Activated T-helper 1 cell treated with Interleukin-2 at 50 U/mL for 16 hours (primary cell): ENCODE results near the gene XBP1.
"Not testable (repeated sequence)": the region's sequence is repeated elsewhere in the genome, so short reads cannot be mapped to it uniquely, and the experiment has no call there.

ENCODE experiments used
- DNase-seq: peaks from one replicate; pipeline ENCODE4 v3.0.0-alpha.2; 2020; ENCODE audit warnings: low read depth

XBP1 gene

DNA sequence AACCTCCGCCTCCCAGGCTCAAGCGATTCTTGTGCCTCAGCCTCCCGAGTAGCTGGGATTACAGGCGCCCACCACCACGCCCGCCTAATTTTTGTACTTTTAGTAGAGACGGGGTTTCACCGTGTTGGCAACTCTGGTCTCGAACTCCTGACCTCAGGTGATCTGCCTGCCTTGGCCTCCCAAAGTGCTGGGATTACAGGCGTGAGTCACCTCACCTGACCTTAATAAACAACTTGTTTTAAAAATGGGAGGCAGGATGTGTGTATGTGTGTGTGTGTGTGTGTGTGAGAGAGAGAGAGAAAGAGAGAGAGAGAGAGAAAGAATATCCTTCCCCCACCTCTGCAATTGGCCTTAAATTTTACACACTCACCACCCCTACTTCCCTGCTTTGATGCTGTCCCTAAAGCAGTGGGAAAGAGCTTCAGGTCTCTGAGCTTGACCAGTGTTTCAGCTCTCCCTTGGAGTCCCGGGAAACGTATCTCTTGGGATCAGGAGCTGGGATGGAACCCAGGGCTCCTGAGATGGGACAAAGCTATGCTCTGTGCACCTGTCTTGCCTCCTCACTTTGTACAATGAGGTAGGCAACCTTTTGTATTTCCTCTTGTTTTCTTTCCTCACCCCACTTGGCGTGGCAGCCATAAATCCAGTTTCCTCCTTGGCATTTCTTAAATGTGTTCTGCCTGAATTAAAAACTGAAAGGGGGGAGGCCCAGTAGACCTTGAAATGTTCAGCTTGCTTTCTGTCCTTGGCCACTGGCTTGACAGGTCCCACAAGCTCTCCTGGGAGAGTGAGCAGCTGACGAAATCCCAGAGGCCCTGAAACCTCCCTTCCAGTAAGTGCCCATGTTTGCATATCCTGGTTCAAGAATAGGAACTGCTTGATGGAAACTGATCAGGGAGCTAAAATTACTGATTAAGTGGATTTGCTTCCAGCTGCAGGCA lies 17.8 kb upstream of the XBP1 start:
- no peak for DNase-seq

DNA sequence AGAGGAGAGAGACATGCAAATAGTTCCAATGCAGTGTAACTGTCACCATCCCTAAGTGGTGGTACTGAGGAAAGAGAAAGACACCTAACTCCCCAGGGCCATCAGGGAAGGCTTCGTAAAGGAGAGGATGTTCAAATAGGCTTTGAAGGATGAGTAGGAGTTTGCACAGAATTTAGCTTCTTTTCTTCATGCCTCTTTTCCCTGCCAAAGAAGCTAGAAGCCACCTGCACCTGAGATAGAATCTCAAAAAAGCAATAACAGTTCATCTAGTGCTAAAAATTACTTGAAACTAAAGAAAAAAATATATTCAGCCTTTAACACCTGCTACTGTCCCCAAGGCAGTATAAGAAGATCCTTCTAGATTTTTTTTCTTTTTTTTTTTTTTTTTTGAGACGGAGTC lies 16.7 kb upstream of the XBP1 start:
- DNase-seq, result no peak

DNA sequence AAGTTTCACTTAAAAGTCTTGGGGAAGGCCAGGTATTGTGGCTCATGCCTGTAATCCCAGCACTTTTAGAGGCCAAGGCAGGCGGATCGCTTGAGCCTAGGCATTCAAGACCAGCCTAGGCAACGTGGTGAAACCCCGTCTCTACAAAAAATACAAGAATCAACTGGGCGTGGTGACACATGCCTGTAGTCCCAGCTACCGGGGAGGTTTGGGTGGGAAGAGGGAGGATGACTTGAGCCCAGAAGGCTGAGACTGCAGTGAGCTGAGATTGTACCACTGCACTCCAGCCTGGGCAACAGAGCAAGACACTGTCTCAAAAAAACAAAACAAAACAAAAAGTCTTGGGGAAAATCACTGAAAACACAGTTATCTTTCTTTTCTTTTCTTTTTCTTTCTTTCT lies 15.4 kb upstream of the XBP1 start:
- DNase-seq, result no peak

DNA sequence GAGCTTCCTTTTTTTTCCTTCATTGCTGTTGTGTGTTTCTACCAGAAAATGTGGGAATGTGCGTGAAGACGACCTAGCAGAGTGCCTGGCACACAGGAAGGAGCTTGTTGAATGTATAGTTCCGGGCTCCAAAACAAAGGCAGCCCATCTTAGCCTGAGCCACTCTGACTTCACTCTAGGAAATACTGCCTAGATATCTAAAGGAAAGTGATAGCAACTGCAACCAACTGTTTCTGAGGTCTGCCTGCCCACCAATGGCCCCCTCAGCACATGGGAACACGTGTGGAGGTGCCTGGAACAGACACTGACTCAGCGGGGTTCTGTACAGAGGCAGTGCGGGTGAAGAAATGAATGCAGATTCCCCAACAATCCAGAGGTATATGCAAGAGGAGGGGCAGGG lies 14.7 kb upstream of the XBP1 start:
- no peak for DNase-seq

DNA sequence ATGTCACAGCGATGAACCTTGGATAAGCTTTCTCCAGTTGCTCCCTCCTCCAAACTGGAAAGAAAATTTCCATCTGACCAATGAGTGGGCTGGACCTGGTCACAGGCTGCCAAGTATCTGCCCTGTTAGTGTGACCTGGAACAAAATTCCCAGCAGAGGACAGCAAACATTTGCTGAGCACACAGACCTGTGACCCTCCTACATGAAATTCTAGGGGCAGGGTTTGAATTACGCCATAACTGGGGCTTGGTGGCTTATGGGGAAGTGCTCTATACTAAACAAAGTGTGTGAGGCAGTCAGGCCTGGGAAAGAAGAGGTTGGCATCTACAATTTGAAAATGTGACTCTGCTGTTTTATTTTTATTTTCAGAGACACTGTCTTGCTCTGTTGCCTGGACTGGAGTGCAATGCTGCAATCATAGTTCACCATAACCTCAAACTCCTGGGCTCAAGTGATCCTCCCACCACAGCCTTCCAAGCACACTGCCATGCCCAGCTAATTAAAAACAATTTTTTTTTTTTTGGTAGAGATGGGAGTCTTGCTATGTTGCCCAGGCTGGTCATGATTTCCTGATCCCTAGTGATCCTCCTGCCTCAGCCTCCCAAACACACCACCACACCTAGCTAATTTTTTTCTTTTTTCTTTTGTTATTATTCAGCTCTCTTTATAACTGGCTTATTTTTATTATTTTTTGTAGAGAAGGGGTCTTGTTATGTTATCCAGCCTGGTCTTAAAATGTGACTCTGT lies 13.6 kb upstream of the XBP1 start:
- DNase-seq, result no peak

DNA sequence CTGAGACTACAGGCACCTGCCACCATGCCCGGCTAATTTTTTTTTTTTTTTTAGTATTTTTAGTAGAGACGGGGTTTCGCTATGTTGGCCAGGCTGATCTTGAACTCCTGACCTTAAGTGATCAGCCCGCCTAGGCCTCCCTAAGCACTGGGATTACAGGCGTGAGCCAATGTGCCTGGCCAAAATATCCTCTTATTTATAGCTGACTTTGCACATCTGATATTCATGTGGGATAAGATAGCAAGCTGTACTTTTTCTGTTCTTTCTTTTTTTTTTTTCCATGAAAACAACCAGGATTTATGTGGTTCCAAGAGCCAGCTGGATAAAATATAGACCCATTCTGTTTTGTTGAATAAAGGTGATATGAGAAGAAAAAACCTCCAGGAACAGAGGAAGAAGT lies 12.1 kb upstream of the XBP1 start:
- no peak for DNase-seq

DNA sequence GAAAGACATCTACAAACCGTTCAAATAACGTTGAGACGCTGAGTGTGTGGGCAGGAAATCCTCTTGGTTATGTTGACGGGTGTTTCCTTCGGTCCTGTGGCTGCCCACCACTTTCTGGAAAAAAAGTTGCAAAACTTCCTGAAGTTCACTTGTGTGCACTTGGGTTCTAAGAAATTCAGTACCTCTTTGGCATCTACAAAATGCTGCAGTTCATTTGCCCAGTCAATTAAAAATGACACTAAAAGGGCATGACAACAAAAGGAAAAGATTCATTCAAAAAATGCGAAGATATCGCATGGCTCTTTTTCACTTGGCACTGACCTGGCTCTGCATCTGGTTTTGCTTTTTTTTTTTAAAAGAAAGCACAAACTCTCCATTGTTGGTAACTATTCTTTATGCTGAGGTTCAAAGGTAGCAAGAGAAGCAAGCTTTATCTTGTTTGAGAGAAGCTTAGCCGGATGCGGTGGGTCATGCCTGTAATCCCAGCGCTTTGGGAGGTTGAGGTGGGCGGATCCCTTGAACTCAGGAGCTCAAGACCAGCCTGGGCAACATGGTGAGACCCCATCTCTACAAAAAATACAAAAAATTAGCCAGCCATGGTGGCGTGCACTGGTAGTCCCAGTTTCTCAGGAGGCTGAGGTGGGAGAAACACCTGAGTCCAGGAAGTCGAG lies 10.6 kb upstream of the XBP1 start:
- DNase-seq, result peak; percentile 22

DNA sequence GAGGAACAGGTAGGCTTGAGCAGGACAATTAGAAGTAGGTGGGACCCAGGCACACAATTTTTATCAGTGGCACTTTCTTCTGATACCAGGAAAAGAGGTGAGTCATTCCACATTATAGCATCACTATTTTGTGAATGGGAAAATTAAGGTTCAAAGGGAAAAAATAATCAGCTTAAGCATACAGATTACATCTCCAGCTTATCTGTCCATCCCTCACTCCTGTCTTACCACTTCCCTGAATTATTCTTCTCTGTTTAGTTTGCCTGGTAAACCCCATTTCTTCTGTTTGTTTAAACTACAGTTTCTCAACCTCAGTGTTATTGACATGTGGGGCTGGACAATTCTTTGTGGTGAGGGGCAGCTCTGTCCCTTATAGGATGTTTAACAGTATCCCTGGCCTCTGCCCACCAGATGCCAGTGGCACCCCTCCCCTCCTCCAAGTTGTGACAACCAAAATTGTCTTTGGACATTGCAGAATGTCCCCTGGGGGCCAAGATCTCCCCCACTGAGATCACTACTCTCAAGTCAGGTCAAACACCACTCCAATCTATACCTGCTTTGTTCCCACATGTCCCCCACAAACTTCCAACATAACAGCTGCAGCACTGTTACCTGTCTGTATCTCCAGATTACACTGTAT lies 8.5 kb upstream of the XBP1 start:
- DNase-seq, result no peak

DNA sequence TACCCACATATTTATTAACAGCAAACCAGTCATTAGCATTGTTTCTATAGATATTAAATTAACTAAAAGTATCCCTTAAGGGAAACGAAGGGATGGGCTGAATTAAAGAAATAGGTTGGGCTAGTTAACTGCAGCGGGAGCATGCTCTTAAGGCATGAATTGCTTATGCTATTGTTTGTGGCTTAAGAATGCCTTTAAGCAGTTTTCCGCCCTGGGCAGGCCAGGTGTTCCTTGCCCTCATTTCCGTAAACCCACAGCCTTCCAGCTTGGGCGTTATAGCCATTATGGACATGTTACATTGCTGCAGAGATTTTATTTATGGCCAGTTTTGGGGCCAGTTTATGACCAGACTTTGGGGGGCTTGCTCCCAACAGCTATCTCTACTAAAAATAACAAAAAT lies 5.1 kb upstream of the XBP1 start:
- DNase-seq, result not testable (repeated sequence)

DNA sequence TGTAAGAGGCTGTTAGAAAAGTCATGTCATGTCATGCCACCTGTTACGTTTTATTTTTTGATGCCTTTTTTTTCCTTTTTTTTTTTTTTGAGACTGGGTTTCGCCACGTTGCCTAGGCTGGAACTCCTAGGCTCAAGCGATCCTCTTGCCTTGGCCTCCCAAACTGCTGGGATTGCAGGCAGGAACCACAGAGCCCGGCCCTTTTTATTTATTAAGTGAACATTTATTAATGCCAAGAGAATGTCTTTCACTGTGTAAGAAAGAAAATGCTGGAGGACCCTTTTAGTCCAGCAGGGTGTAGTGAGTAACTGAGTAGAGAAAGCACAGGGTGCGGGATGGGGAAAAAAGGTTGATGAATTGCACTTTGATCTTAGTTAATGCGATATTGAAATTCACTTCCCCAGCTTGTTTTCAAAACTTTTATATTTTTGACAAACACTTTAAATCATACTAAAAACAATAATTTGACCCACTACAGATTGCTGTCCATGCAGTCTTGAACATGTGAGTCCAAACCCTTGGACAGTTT lies 2.3 kb upstream of the XBP1 start:
- no peak for DNase-seq

DNA sequence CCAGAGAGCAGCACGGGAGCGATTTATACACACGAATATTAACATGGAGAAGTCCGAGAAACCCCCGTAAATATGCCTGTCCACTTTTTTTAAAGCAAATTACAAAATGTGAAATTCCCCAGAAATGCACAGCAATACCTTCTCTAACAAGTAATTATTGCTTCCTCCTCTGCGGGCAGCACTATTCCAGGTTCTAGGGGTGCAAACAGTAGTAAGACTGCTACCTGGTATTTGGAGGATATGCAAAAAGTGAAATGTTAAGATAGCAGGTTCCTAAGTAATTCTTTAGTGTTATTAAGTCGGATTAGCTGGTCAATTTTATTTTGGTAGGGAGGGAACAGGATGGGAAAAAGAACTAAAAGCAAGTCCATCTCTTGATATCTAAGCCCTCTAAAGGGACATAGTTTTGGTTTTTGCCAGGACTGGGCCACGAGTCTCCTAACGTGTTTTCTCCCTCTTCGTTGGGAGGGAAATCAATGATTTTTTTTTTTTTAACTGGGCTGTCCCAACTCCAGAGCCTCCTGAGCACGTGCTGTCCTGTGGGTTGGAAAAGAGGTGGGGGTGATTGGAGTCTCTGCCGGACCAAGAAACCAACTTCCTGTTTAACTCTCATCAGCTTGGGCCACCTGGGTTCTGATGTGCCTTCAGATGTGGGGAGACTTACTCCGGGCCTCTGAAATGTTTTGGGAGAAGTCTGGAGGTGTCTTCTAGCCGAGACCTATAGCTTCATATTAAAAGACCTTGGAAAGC lies 1.7 kb upstream of the XBP1 start:
- DNase-seq, result no peak

DNA sequence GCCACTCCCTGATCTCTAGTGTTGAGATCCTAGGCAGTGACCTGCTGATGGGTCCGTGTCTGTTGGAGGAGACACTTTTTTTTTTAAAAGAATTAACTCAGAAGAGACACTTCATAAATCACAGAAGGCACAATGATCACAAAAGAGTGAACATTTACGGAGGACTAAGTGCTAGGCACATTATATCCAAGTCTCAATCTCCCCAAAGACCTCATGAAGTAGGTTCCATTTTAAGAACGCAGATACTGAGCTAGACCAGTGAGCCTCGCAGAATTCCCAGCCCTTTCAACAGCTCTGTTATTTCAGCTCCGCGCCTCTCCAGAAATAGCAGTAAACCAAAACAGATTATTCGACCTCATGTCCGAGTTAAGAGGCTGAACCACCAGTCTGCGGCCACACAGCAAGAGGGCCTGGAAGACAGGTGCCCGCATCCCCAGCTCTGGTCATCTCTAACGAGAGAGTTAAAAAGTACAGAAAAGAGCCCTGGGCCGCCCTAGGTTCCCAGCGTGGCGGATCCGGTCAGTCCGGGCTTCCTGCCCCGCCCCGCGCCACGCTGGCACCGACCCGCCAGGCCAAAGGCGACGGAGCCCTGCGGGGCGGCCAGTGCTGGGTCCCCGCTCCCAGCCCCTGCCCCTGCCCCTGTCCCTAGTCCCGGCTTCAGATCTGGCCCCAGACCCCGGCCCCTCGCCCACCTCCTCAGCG lies 612 bp downstream of the XBP1 start:
- peak; percentile 14 for DNase-seq

DNA sequence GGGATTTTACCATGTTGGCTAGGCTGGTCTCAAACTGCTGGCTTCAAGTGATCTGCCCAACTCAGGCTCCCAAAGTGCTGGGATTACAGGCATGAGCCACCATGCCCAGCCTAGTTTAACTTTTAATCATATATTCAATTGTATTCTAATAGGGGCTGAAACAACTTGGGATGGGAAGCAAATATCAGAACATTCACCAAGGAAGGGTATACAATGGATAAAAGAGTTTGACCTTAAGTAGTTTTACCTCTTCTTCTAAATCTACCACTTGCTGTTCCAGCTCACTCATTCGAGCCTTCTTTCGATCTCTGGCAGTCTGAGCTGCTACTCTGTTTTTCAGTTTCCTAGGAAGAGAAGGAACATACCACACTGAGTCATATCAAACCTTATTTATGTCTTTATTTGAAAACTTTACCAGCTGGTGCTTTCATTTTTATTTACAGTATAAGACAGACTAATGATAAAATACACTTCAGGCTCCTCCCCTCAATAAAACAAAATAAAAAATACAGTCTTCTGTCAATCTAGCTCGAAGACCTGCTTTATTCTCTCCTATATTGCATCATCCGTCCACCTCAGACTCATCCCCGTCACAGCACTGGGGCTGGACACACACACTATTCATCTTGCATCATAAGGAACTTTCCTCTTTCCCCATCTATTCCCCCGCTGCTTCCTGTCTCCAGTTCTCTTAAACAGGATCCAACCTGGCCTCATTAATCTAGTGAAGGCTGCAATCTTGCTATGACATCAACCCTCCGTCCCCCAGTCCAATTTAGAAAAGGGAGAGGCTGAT lies 1.4 kb downstream of the XBP1 start:
- no peak for DNase-seq

DNA sequence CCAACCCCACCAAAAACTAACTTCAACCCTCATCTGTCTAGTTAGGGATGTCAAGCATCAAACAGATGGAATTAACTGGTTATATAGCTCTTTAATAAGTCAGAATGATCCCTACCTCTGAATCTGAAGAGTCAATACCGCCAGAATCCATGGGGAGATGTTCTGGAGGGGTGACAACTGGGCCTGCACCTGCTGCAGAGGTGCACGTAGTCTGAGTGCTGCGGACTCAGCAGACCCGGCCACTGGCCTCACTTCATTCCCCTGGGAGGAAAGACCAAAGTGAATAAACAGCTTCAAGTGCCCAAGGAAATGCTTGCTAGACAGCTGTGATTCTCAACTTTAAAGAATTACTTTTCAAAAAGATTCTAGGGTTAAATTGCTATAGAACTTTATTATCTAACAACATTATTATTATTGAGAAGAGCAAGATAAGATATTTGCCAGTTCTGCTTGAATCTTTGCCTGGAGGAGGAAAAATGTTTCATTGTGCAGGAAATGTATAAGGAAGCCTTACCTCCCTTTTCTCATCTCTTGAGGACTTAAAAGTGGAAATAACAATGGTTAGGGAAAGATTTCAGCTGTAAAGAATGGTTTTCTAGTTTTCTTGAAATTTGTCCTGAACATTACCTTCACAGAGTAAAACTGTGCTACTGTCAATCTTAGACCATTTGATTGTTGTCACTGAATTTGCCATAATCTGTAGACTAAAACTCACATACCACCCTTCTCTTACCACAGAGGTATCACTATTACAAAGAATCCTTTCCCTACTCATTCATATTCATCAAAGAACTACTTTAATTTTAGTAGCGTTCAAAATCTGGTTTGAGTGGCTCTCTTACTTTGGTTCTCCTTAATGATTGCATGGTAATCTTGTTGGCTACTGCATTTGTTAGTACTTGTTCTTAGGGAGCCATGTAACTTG lies 4.2 kb downstream of the XBP1 start:
- no peak for DNase-seq

DNA sequence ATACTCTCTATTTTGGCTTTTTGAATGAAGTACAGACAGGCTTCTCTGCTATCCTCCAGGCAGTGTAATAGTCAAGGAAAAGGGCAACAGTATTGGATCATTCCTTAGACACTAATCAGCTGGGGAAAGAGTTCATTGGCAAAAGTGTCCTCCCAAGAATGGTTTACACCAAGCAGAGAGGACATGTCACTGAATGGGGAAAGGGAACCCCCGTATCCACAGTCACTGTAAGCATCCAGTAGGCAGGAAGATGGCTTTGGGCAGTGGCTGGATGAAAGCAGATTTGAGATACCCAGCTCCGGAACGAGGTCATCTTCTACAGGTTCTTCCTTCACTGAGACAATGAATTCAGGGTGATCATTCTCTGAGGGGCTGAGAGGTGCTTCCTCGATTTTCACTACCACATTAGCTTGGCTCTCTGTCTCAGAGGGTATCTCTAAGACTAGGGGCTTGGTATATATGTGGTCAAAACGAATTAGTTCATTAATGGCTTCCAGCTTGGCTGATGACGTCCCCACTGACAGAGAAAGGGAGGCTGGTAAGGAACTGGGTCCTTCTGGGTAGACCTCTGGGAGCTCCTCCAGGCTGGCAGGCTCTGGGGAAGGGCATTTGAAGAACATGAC lies 5.2 kb downstream of the XBP1 start:
- DNase-seq, result no peak

DNA sequence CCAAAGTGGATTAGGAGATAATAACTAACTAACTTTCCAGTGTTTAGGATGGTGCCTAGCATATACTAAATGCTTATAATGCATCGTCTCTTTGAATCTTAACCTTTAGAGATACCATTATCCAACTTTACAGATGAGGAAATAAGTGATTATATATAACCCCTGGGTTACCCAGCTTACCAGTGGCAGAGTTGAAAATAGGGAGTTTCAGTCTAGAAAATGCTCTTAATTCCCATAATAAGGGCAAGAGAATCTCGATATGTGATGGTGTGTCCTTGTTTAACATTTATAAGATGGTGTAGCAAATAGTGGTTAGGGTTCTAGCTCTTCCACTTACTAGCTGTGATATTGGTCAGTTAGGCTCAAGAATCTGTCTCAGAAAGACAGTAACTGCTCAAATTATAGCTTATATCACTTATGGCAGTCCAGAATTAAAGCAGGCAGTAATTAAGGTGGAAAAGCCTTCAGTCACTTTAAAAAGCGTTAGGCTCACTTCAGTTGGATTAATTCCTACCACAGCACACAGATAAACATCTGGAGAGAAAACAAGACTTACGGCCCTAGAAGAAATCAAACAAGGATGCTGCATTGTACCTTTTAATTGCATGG lies 6.3 kb downstream of the XBP1 start:
- DNase-seq, result no peak

DNA sequence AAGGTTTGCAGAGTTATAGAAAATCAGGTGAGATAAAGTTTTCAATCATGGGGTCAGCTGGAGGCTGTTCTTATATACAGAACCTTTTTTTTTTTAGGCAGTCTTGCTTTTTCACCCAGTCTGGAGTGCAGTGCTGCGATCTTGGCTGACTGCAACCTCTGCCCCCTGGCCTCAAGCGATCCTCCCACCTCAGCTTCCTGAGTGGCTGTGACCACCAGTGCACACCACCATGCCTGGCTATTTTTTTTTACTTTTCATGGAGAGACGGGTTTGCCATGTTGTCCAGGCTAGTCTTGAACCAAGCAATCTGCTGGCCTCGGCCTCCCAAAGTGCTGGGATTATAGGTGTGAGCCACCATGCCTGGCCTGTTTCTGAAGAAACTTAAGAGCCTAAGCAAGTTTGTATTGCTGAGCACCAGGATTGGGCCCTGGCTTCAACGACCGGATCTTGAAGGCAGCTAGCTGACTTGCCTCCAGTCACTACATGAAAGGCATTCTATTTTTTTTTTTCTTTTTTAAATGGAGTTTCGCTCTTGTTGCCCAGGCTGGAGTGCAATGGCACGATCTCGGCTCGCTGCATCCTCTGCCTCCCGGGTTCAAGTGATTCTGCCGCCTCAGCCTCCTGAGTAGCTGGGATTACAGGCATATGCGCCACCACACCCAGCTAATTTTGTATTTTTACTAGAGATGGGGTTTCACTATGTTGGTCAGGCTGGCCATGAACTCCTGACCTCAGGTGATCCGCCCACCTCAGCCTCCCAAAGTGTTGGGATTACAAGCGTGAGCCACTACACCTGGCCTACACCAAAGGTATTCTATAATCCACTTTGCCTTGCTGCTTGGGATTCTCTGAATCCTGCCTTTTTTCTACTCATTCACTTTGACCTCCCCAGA lies 7.6 kb downstream of the XBP1 start:
- DNase-seq, result no peak
